IMR-90 (cell line): ENCODE data around the gene ZNF514. TPM values are rescaled to one million over a fixed set of nuclear protein-coding genes. Genes with fewer than 3 reads are reported as not detected.

Experiments used
- ATAC-seq: fragments of 200-7000 bp; cut with Tn5 transposase; 2 replicates; pipeline ENCODE4 v1.9.1; 2020; ENCODE audit warnings: low read depth, mild to moderate bottlenecking, moderate library complexity
- BruUV-seq: library from RNA; stranded (reverse); fragments of 400-500 nt; replicated peaks from 2 replicates; lab custom pipeline; 2021; lab: Mats Ljungman, UMichigan
- CTCF ChIA-PET: fragments of 300-600 bp; formaldehyde crosslinking; extraction: SDS; loops from one replicate; lab custom pipeline; 2021; ENCODE audit warnings: antibody characterized with exemption; lab: Yijun Ruan, JAX
- POLR2A ChIA-PET: fragments of 300-600 bp; sonication (Branson Sonifier 250); formaldehyde crosslinking; loops from one replicate; lab custom pipeline; 2022; ENCODE audit warnings: antibody characterized with exemption; ENCODE audit not compliant: unreplicated experiment; lab: Charles Lee
- DNase-seq: peaks from one replicate; pipeline ENCODE4 v3.0.0; 2013
- H2AFZ ChIP-seq: replicated peaks from 2 replicates; pipeline ENCODE3; 2013; ENCODE audit warnings: low read length, mild to moderate bottlenecking; ENCODE audit not compliant: poor library complexity
- H2AK5ac ChIP-seq: 2 replicates; pipeline ENCODE4 v1.6.1; 2013; ENCODE audit warnings: low read depth, low read length, inconsistent platforms
- H2AK9ac ChIP-seq: replicated peaks from 2 replicates; pipeline ENCODE3; 2013; ENCODE audit warnings: mild to moderate bottlenecking, low read depth, low read length, moderate library complexity; ENCODE audit not compliant: poor library complexity
- H2BK120ac ChIP-seq: 2 replicates; pipeline ENCODE4 v1.6.1; 2013; ENCODE audit warnings: low read depth, low read length, inconsistent platforms
- H2BK15ac ChIP-seq: 3 replicates; pipeline ENCODE4 v1.6.1; 2013; ENCODE audit warnings: low read depth, low read length, inconsistent platforms
- H2BK20ac ChIP-seq: 2 replicates; pipeline ENCODE4 v1.6.1; 2013; ENCODE audit warnings: low read depth, mild to moderate bottlenecking, inconsistent platforms, low read length, moderate library complexity
- H2BK5ac ChIP-seq: 2 replicates; pipeline ENCODE4 v1.6.1; 2013; ENCODE audit warnings: mild to moderate bottlenecking, low read depth, low read length, inconsistent platforms; ENCODE audit not compliant: poor library complexity, severe bottlenecking
- H3K14ac ChIP-seq: replicated peaks from 2 replicates; pipeline ENCODE4 v1.6.1; 2013; ENCODE audit warnings: low read depth, low read length, inconsistent platforms
- H3K18ac ChIP-seq: 2 replicates; pipeline ENCODE4 v1.6.1; 2013; ENCODE audit warnings: low read depth, low read length, control low read depth
- H3K23ac ChIP-seq: 2 replicates; pipeline ENCODE4 v1.6.1; 2013; ENCODE audit warnings: low read depth, low read length, inconsistent platforms
- H3K27ac ChIP-seq: 2 replicates; pipeline ENCODE4 v1.5.1; 2013; ENCODE audit warnings: mild to moderate bottlenecking, control low read depth, low read length; ENCODE audit not compliant: insufficient read depth
- H3K27me3 ChIP-seq: 2 replicates; pipeline ENCODE4 v1.6.1; 2013; ENCODE audit warnings: low read length; ENCODE audit not compliant: control insufficient read depth, insufficient read depth
- H3K36me3 ChIP-seq: 2 replicates; pipeline ENCODE4 v1.6.1; 2013; ENCODE audit warnings: low read length, mixed read lengths; ENCODE audit not compliant: control insufficient read depth, insufficient read depth
- H3K4ac ChIP-seq: 2 replicates; pipeline ENCODE4 v1.6.1; 2013; ENCODE audit warnings: low read depth, low read length, inconsistent platforms
- H3K4me1 ChIP-seq: 2 replicates; pipeline ENCODE4 v1.6.1; 2013; ENCODE audit warnings: low read length, mixed read lengths; ENCODE audit not compliant: control insufficient read depth, insufficient read depth
- H3K4me2 ChIP-seq: 2 replicates; pipeline ENCODE4 v1.6.1; 2013; ENCODE audit warnings: low read depth, mild to moderate bottlenecking, control low read depth, low read length, moderate library complexity
- H3K4me3 ChIP-seq: 2 replicates; pipeline ENCODE4 v1.5.1; 2013; ENCODE audit warnings: low read depth, mild to moderate bottlenecking, control low read depth, low read length, moderate library complexity; ENCODE audit not compliant: insufficient read depth
- H3K56ac ChIP-seq: 2 replicates; pipeline ENCODE4 v1.6.1; 2013; ENCODE audit warnings: low read length, inconsistent platforms; ENCODE audit not compliant: insufficient read depth; ENCODE audit errors: extremely low read depth
- H3K79me1 ChIP-seq, 2 experiments: 2 replicates each; pipeline ENCODE4 v1.6.1; 2013; ENCODE audit warnings: low read length in 2 of 2, inconsistent platforms in 1 of 2, low read depth in 1 of 2
- H3K9ac ChIP-seq: 2 replicates; pipeline ENCODE4 v1.6.1; 2013; ENCODE audit warnings: low read depth, low read length, control low read depth
- H3K9me1 ChIP-seq: 2 replicates; pipeline ENCODE4 v1.6.1; 2013; ENCODE audit warnings: low read length, inconsistent platforms; ENCODE audit not compliant: insufficient read depth
- H3K9me3 ChIP-seq: 2 replicates; pipeline ENCODE4 v1.6.1; 2013; ENCODE audit warnings: low read length; ENCODE audit not compliant: control insufficient read depth, insufficient read depth
- H4K20me1 ChIP-seq: 2 replicates; pipeline ENCODE4 v1.6.1; 2013; ENCODE audit warnings: low read length, inconsistent platforms; ENCODE audit not compliant: insufficient read depth
- H4K5ac ChIP-seq: 2 replicates; pipeline ENCODE4 v1.6.1; 2013; ENCODE audit warnings: mild to moderate bottlenecking, low read depth, low read length, control low read depth
- H4K8ac ChIP-seq, 2 experiments: 2 replicates each; pipeline ENCODE4 v1.6.1; 2013; ENCODE audit warnings: low read depth in 2 of 2, low read length in 2 of 2, control low read depth in 1 of 2, inconsistent platforms in 1 of 2
- H4K91ac ChIP-seq: 2 replicates; pipeline ENCODE4 v1.6.1; 2013; ENCODE audit warnings: low read depth, low read length, inconsistent platforms; ENCODE audit not compliant: insufficient read depth
- CHD1 ChIP-seq: IDR thresholded peaks from 2 replicates; pipeline ENCODE4 v1.6.1; 2012; ENCODE audit warnings: low read depth, low read length, improper control_type of control experiment
- CTCF ChIP-seq: conservative IDR thresholded peaks from 2 replicates; pipeline ENCODE4 v1.5.1; 2012; ENCODE audit warnings: mild to moderate bottlenecking, low read depth, low read length, improper control_type of control experiment
- MXI1 ChIP-seq: IDR thresholded peaks from 2 replicates; pipeline ENCODE4 v1.6.1; 2012; ENCODE audit warnings: low read depth, mild to moderate bottlenecking, low read length, moderate library complexity, borderline replicate concordance
- RAD21 ChIP-seq: IDR thresholded peaks from 2 replicates; pipeline ENCODE4 v1.6.1; 2012; ENCODE audit warnings: low read length, improper control_type of control experiment
- USF2 ChIP-seq: fragments of 150-350 bp; IDR thresholded peaks from 2 replicates; pipeline ENCODE4 v1.6.1; 2017; ENCODE audit warnings: mild to moderate bottlenecking, antibody characterized with exemption, low read length, low read depth
- WGBS, 2 experiments: methylation state at CpG; one replicate each; pipeline versions ENCODE4 v1.1.5 to v1.1.7; 2013; ENCODE audit warnings: missing lambda C conversion rate in 2 of 2; ENCODE audit not compliant: insufficient read length in 1 of 2; ENCODE audit errors: extremely low coverage in 2 of 2; 5-methylcytosine and 5-hydroxymethylcytosine counted together
- dilution Hi-C: fragments of 300-500 bp; cut with HindIII; formaldehyde crosslinking; loops from one replicate; pipeline ENCODE4 v1.14.3; 2018; ENCODE audit warnings: low sequenced_read_pairs; ENCODE audit not compliant: unreplicated experiment
- in situ Hi-C: fragments of 300-500 bp; cut with MboI; formaldehyde crosslinking; loops from 3 replicates; pipeline ENCODE4 v1.14.3; 2019; ENCODE audit warnings: low sequenced_read_pairs, inconsistent platforms, mixed read lengths
- intact Hi-C: fragments of 100-400 bp; cut with micrococcal nuclease; formaldehyde crosslinking; loops from 2 replicates; pipeline ENCODE4 v1.10.0; 2022
- polyA plus RNA-seq, 3 experiments: library from polyadenylated mRNA; depleted of rRNA; stranded (reverse); fragments of >200 nt; gene quantifications; 2 replicates each; pipeline ENCODE4 v1.2.3, GENCODE V29; 2012; ENCODE audit warnings: low replicate concordance in 1 of 3
- total RNA-seq: library from RNA; depleted of rRNA; stranded (reverse); fragments of >200 nt; gene quantifications from 2 replicates; pipeline ENCODE4 v1.2.3, GENCODE V29; 2012

Gene ZNF514
- total and polyA plus RNA-seq, 2 of the 4 experiments (the other 2 are of a cell fraction): 5.3 to 6.5 TPM

DNA sequence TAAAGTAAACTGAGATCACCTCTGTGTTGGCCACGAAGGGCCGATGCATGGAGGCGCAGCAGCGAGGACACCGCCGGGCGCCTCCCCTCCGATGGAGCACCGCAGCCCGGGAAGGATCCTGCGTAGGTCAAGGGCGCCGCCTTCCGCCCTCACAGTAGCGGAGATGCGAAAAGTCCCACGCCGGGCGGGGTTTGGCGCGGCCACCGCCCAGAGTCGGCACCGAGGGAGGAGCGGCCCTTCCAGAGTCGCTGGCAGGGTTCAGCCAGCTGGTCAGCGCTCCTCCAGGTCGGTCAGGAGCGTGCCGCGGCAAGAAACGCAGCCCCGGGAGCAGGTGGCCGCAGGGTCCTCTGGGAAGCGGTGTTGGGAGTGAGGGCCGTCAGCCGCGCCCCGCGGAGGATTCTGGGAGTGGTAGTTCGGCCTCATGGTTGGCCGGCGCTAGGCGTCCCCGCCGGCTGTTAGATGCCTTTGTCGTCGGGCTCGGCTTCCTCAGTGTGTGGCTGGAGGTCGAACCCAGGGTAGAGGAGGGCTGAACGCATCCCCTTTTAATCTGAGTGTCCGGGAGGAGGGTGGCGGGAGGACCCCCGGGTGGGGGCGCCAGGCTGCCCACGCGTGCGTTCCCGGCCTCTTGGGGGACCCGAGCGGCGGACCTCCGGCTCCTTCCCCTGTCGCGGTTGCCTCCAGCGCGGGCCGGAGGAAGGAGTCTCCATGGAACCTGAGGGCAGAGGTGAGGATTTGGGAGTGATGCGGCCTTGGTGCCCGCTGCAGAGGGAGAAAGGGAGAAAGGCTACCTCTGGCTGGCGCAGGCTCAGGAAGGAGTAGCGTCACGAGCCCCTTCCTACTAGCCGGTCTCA is 47.7 kb upstream of the ZNF514 start, which contains the start of gene ZNF892 (continued):
- TF ChIP-seq USF2: peak; percentile 20; the same call in 1 of the 2 replicates

GRCh38 chr2:95206096-95206495 is 46.4 kb upstream of the ZNF514 start:
- no peak for ATAC-seq
- Histone ChIP-seq H3K9ac (no peak overlapping the region), H4K91ac (no peak overlapping the region), H2BK20ac (no peak overlapping the region), H3K4ac (no peak overlapping the region), H4K8ac (no peak overlapping the region), H3K9me1 (no peaks in the 10 kb centered on the region), H3K4me2 (no peak overlapping the region), H3K9me3 (peaks cover 9% of the 10 kb centered on the region), H3K79me1 (peaks cover 0 to 4% of the 10 kb centered on the region in 2 experiments; a peak in 2 of 4 replicates), H3K23ac (no peak overlapping the region), H2AK5ac (no peak overlapping the region), H2AK9ac (no peak overlapping the region), H3K56ac (no peak overlapping the region), H4K5ac (no peak overlapping the region), H3K18ac (no peak overlapping the region), H3K36me3 (peaks cover 10% of the 10 kb centered on the region), H3K14ac (no peak overlapping the region), H2BK15ac (no peak overlapping the region), H2BK5ac (no peak overlapping the region), H3K27ac (no peak overlapping the region), H4K20me1 (no peaks in the 10 kb centered on the region), H3K4me3 (no peak overlapping the region), H3K4me1 (no peaks in the 10 kb centered on the region), H2BK120ac (no peak overlapping the region), H2AFZ (no peak overlapping the region), H3K27me3 (no peaks in the 10 kb centered on the region)
- WGBS, 2 experiments: no CpG with 5 or more reads among the region's 10 CpGs
- DNase-seq: no peak
- no peak for TF ChIP-seq RAD21
- TF ChIP-seq CTCF: no peak
- no peak for TF ChIP-seq CHD1
- no peak for TF ChIP-seq USF2
- TF ChIP-seq MXI1: no peak
- POLR2A ChIA-PET: no interaction called here
- CTCF ChIA-PET: no interaction called here
- in situ Hi-C loops (no loop called here), intact Hi-C loops (loop anchor here (5.0 kb wide), 1 partner anchor 39 kb away; the partner anchor contains the start of gene ZNF2), dilution Hi-C loops (no loop called here)
- no TSS peak for BruUV-seq
